ENCODE measurements around the gene MUC4.

DNA sequence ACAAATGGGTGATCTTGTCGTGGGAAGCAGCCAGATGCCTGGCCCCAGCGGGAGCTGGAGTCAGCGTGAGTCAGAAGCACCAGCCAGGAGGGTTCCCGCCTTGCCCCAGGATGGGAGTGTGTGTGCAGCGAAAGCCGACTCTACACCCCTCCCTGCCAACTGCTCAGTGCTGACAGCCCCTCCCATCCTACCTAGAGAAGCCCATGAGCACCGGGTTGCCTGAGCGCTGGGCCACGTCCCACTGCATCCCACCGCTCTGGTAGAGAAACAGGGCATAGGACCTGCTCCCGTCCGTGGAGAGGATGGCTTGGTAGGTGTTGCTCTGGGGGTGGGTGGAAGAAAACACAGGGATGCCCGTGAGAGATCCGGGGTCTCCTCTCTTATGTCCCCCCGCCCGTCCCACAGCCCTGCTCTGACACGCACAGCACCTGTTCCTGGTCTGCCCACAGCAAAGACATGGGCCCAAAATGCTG lies 42.9 kb downstream of the MUC4 start:
- TF ChIP-seq OSR1 (CRISPR knock-in tag; IDR thresholded peaks at IDR 0.05) (no peak), BACH2 (CRISPR knock-in tag; IDR thresholded peaks at IDR 0.05; ENCODE audit: borderline replicate concordance) (no peak), ZFP3 (CRISPR knock-in tag; IDR thresholded peaks at IDR 0.05) (no peak), PPARA (CRISPR knock-in tag; IDR thresholded peaks at IDR 0.05; ENCODE audit: borderline replicate concordance) (no peak), SNAI2 (CRISPR knock-in tag; IDR thresholded peaks at IDR 0.05) (no peak), CSDC2 (CRISPR knock-in tag; IDR thresholded peaks at IDR 0.05) (no peak), RARB (CRISPR knock-in tag; IDR thresholded peaks at IDR 0.05) (no peak), GLIS3 (CRISPR knock-in tag; IDR thresholded peaks at IDR 0.05) (no peak)
- TF ChIP-seq, protein P1, sequence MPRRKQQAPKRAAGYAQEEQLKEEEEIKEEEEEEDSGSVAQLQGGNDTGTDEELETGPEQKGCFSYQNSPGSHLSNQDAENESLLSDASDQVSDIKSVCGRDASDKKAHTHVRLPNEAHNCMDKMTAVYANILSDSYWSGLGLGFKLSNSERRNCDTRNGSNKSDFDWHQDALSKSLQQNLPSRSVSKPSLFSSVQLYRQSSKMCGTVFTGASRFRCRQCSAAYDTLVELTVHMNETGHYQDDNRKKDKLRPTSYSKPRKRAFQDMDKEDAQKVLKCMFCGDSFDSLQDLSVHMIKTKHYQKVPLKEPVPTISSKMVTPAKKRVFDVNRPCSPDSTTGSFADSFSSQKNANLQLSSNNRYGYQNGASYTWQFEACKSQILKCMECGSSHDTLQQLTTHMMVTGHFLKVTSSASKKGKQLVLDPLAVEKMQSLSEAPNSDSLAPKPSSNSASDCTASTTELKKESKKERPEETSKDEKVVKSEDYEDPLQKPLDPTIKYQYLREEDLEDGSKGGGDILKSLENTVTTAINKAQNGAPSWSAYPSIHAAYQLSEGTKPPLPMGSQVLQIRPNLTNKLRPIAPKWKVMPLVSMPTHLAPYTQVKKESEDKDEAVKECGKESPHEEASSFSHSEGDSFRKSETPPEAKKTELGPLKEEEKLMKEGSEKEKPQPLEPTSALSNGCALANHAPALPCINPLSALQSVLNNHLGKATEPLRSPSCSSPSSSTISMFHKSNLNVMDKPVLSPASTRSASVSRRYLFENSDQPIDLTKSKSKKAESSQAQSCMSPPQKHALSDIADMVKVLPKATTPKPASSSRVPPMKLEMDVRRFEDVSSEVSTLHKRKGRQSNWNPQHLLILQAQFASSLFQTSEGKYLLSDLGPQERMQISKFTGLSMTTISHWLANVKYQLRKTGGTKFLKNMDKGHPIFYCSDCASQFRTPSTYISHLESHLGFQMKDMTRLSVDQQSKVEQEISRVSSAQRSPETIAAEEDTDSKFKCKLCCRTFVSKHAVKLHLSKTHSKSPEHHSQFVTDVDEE (CRISPR knock-in tag; IDR thresholded peaks at IDR 0.05) = no peak
- TF ChIP-seq, protein P2, sequence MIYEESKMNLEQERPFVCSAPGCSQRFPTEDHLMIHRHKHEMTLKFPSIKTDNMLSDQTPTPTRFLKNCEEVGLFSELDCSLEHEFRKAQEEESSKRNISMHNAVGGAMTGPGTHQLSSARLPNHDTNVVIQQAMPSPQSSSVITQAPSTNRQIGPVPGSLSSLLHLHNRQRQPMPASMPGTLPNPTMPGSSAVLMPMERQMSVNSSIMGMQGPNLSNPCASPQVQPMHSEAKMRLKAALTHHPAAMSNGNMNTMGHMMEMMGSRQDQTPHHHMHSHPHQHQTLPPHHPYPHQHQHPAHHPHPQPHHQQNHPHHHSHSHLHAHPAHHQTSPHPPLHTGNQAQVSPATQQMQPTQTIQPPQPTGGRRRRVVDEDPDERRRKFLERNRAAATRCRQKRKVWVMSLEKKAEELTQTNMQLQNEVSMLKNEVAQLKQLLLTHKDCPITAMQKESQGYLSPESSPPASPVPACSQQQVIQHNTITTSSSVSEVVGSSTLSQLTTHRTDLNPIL (CRISPR knock-in tag; IDR thresholded peaks at IDR 0.05; ENCODE audit: low read depth) = no peak
- TF ChIP-seq, protein P3, sequence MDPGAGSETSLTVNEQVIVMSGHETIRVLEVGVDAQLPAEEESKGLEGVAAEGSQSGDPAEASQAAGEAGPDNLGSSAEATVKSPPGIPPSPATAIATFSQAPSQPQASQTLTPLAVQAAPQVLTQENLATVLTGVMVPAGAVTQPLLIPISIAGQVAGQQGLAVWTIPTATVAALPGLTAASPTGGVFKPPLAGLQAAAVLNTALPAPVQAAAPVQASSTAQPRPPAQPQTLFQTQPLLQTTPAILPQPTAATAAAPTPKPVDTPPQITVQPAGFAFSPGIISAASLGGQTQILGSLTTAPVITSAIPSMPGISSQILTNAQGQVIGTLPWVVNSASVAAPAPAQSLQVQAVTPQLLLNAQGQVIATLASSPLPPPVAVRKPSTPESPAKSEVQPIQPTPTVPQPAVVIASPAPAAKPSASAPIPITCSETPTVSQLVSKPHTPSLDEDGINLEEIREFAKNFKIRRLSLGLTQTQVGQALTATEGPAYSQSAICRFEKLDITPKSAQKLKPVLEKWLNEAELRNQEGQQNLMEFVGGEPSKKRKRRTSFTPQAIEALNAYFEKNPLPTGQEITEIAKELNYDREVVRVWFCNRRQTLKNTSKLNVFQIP (CRISPR knock-in tag; IDR thresholded peaks at IDR 0.05; ENCODE audit: borderline replicate concordance, low read depth) = no peak
- TF ChIP-seq, protein P4, sequence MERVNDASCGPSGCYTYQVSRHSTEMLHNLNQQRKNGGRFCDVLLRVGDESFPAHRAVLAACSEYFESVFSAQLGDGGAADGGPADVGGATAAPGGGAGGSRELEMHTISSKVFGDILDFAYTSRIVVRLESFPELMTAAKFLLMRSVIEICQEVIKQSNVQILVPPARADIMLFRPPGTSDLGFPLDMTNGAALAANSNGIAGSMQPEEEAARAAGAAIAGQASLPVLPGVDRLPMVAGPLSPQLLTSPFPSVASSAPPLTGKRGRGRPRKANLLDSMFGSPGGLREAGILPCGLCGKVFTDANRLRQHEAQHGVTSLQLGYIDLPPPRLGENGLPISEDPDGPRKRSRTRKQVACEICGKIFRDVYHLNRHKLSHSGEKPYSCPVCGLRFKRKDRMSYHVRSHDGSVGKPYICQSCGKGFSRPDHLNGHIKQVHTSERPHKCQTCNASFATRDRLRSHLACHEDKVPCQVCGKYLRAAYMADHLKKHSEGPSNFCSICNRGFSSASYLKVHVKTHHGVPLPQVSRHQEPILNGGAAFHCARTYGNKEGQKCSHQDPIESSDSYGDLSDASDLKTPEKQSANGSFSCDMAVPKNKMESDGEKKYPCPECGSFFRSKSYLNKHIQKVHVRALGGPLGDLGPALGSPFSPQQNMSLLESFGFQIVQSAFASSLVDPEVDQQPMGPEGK (CRISPR knock-in tag; IDR thresholded peaks at IDR 0.05; ENCODE audit: borderline replicate concordance) = no peak
- TF ChIP-seq, protein P5, sequence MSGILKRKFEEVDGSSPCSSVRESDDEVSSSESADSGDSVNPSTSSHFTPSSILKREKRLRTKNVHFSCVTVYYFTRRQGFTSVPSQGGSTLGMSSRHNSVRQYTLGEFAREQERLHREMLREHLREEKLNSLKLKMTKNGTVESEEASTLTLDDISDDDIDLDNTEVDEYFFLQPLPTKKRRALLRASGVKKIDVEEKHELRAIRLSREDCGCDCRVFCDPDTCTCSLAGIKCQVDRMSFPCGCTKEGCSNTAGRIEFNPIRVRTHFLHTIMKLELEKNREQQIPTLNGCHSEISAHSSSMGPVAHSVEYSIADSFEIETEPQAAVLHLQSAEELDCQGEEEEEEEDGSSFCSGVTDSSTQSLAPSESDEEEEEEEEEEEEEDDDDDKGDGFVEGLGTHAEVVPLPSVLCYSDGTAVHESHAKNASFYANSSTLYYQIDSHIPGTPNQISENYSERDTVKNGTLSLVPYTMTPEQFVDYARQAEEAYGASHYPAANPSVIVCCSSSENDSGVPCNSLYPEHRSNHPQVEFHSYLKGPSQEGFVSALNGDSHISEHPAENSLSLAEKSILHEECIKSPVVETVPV (CRISPR knock-in tag; IDR thresholded peaks at IDR 0.05) = no peak
